ENCODE data around the gene RSRP1. TPM values are rescaled to one million over a fixed set of nuclear protein-coding genes. Genes with fewer than 3 reads are reported as not detected.

RSRP1 gene
- total RNA-seq, 4 donors from 2014 or later: 229 to 358 (median 274) TPM

GRCh38 chr1:25205786-25206185 is 41.5 kb downstream of the RSRP1 start:
- Histone ChIP-seq H3K4me3 (no peak overlapping the region), H3K27me3 (no peaks in the 10 kb centered on the region), H3K36me3 (no peaks in the 10 kb centered on the region), H3K27ac (no peak overlapping the region), H3K9me3 (no peaks in the 10 kb centered on the region), H3K4me1 (peaks cover 0 to 9% (median 0%) of the 10 kb centered on the region in 4 donors)
- TF ChIP-seq POLR2A (IDR thresholded peaks at IDR 0.05) (no peak), CTCF (IDR thresholded peaks at IDR 0.05) (no peak)
- no peak for DNase-seq

- H3K9me3 ChIP-seq: no peaks in the 10 kb centered on the region
- H3K4me3 ChIP-seq: no peak overlapping the region
- no peaks in the 10 kb centered on the region for H3K36me3 ChIP-seq
- no peak overlapping the region for H3K27ac ChIP-seq
- TF ChIP-seq POLR2A (IDR thresholded peaks at IDR 0.05) (no peak), CTCF (IDR thresholded peaks at IDR 0.05) (peak; percentile 66 to 80 (median 77))
- no peaks in the 10 kb centered on the region for H3K27me3 ChIP-seq
- no peak for DNase-seq
- peaks cover 0 to 9% (median 0%) of the 10 kb centered on the region in 4 donors for H3K4me1 ChIP-seq
These were observed 42.3 kb downstream of the RSRP1 start for GRCh38 chr1:25204797-25205480.

GRCh38 chr1:25201006-25201405 is 46.2 kb downstream of the RSRP1 start:
- TF ChIP-seq POLR2A (IDR thresholded peaks at IDR 0.05) (no peak), CTCF (IDR thresholded peaks at IDR 0.05) (no peak)
- Histone ChIP-seq H3K9me3 (no peaks in the 10 kb centered on the region), H3K27ac (no peak overlapping the region), H3K27me3 (no peaks in the 10 kb centered on the region), H3K4me1 (peaks cover 0 to 16% (median 0%) of the 10 kb centered on the region in 4 donors), H3K4me3 (no peak overlapping the region), H3K36me3 (no peaks in the 10 kb centered on the region)
- DNase-seq: no peak

GRCh38 chr1:25199819-25200620 is 47.2 kb downstream of the RSRP1 start:
- H3K9me3 ChIP-seq: no peaks in the 10 kb centered on the region
- H3K36me3 ChIP-seq: no peaks in the 10 kb centered on the region
- no peak for DNase-seq
- no peaks in the 10 kb centered on the region for H3K27me3 ChIP-seq
- TF ChIP-seq CTCF (IDR thresholded peaks at IDR 0.05): no peak
- no peak for TF ChIP-seq POLR2A (IDR thresholded peaks at IDR 0.05)
- H3K4me1 ChIP-seq: peaks cover 0 to 23% (median 0%) of the 10 kb centered on the region in 4 donors
- no peak overlapping the region for H3K4me3 ChIP-seq
- H3K27ac ChIP-seq: no peak overlapping the region

GRCh38 chr1:25198663-25199252 is 48.5 kb downstream of the RSRP1 start:
- peak in 2 of 3 donors; percentile 51 to 55 for DNase-seq
- H3K9me3 ChIP-seq: no peaks in the 10 kb centered on the region
- peak overlapping the region in 3 of 4 donors; percentile 41 to 74 (median 56) for H3K27ac ChIP-seq
- H3K27me3 ChIP-seq: no peaks in the 10 kb centered on the region
- peaks cover 0 to 23% (median 0%) of the 10 kb centered on the region in 4 donors for H3K4me1 ChIP-seq
- TF ChIP-seq POLR2A (IDR thresholded peaks at IDR 0.05) (no peak), CTCF (IDR thresholded peaks at IDR 0.05) (peak in 3 of 6 experiments; percentile 14 to 24 (median 21))
- no peak overlapping the region for H3K4me3 ChIP-seq
- H3K36me3 ChIP-seq: no peaks in the 10 kb centered on the region

All from Peyer's patch (tissue), 4 donors.